GM20000 (cell line): ENCODE results near the gene BARHL2.
A peak's percentile ranks its signal among the peaks of the same experiment; 100 is the strongest.

Experiments used
- DNase-seq: peaks from one replicate; pipeline ENCODE4 v3.0.0; 2012; ENCODE audit warnings: low spot score
- CTCF ChIP-seq: IDR thresholded peaks from 2 replicates; pipeline ENCODE4 v1.5.1; 2012; ENCODE audit warnings: mild to moderate bottlenecking, control low read depth; ENCODE audit errors: extremely low read depth, missing control alignments

Gene BARHL2

DNA sequence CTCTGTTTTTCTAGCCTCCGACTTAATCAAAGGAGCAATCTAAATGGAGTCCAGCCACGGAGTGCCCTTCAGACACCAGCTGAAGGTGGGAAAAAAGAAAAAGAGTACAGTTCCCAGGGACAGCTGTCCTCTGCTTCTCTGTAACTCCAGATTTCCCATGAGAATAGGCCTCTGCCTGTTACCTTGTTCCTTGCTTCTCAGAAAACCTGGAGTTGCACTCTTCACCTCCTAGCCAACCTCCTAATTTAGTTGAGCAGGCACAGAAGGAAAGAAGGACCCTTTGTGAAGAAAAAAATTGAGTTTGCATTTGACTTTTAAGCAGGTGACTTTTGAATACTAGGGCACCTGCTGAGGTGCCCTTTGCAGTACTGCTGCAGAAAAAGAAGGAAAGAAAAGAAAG, 8.3 kb downstream of the BARHL2 start:
- no peak for TF ChIP-seq CTCF
- no peak for DNase-seq

DNA sequence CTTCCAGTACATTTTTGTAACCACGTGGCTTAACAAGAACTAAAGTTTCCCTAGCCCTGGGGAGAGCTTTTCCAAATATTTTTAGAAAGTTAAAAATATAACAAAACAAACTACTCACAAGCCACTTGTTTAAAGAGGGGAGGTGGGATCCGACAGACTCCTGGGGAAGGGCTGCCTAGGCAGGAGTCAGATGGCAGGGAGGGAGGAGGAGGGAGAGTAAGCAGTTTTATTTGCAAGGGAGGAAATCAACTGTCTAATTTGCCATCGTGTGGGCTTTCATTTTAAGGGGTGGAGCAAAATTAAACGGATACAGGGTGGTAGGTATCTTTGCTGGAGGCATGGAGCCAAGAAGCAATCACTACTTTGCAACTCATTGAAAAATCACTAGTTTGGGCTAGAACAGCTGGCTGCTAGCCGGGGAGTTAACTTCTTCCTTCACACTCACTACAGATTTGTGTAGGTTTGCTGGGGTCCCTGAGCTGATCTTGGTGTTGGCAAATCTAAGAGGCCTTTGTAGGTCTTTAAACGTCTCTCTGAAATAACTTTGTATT, 8.8 kb downstream of the BARHL2 start:
- TF ChIP-seq CTCF = no peak
- DNase-seq = peak; percentile 18

GRCh38 chr1:90707363-90707710, 9.8 kb downstream of the BARHL2 start:
- DNase-seq = peak; percentile 47
- TF ChIP-seq CTCF = no peak

- peak; percentile 43 for DNase-seq
- TF ChIP-seq CTCF = no peak
Measured at GRCh38 chr1:90706437-90707362, 10.4 kb downstream of the BARHL2 start.

DNA sequence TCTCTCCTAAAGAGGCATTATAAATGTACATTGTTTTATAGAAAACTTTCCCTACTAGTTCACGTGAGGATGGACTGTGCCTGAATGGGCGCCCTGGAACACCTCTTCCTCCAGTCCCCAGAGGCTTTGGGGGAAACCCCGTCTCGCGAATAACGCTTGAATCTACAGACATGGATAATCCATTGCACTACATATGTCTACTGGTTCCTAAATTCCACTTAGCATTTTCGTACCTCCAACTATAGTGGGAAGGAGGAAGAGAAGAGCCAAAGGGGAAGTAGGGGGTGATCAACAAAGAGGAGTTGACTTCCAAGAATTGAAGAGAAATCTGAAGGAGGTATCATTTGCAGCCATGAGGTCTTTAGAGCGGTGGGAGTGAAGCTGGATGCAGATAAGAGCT, 11.1 kb downstream of the BARHL2 start:
- DNase-seq = no peak
- no peak for TF ChIP-seq CTCF

DNA sequence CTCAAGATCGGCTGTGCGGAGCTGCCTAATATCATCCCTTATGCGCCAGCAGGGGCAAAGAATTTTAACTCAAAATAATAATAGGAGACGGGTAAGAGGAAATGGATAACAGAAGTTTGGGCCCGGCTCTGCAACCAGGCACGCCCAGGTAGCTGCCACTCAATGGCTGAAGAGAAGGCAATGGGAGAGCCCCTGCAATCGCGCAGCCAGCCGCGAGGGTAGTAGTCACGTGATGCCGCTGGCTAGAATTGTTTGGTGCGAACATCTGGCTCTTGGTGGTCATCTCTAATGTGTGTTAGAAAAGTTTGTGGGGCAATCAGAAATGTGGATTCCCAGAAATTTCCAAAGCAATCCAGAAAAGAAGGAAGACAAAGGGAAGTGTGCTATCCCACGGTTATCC, 12.3 kb downstream of the BARHL2 start:
- no peak for DNase-seq
- no peak for TF ChIP-seq CTCF

DNA sequence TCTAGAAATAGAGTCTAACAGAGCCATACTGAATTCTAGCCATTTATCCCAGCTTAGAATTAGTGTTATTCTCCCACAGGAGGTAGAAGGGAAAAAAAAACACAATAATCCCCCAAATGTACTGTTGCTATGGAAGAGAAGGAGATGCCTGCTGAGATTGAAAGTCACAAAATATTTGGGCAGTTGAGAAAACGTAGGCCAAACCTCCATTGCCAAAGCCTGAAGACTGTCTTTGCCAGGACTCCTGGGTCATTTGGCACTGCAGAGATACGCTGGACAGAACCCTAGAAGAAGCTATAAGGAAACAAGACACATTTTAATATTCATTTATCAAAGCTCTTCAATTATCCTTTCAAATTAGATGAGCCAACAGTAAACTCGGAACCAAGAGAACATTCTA, 22.3 kb downstream of the BARHL2 start:
- TF ChIP-seq CTCF = no peak
- DNase-seq = no peak
